HG03108 (cell line): ENCODE results near the gene NOS1AP.
"Not testable (repeated sequence)": the region's sequence is repeated elsewhere in the genome, so short reads cannot be mapped to it uniquely, and the experiment has no call there.

Experiments used
- ATAC-seq: cut with Tn5 transposase; IDR thresholded peaks from one replicate; pipeline ENCODE4 v1.9.1; 2021; ENCODE audit warnings: moderate library complexity; ENCODE audit not compliant: unreplicated experiment

Gene NOS1AP

GRCh38 chr1:162165528-162165927, 96.0 kb downstream of the NOS1AP start:
- ATAC-seq = no peak

- no peak for ATAC-seq
Measured at GRCh38 chr1:162166917-162167615, 97.6 kb downstream of the NOS1AP start.

- ATAC-seq = no peak
Measured at GRCh38 chr1:162168261-162168660, 98.8 kb downstream of the NOS1AP start.

GRCh38 chr1:162169031-162169790, 99.7 kb downstream of the NOS1AP start:
- no peak for ATAC-seq

GRCh38 chr1:162171111-162171510, 101.6 kb downstream of the NOS1AP start:
- no peak for ATAC-seq

- ATAC-seq = no peak
Measured at GRCh38 chr1:162172311-162173102, 103.0 kb downstream of the NOS1AP start.

GRCh38 chr1:162173607-162174006, 104.1 kb downstream of the NOS1AP start:
- not testable (repeated sequence) for ATAC-seq

DNA sequence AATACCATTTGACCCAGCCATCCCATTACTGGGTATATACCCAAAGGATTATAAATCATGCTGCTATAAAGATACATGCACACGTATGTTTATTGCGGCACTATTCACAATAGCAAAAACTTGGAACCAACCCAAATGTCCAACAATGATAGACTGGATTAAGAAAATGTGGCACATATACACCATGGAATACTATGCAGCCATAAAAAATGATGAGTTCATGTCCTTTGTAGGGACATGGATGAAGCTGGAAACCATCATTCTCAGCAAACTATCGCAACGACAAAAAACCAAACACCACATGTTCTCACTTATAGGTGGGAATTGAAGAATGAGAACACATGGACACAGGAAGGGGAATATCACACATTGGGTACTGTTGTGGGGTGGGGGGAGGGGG, 104.5 kb downstream of the NOS1AP start:
- ATAC-seq = not testable (repeated sequence)

DNA sequence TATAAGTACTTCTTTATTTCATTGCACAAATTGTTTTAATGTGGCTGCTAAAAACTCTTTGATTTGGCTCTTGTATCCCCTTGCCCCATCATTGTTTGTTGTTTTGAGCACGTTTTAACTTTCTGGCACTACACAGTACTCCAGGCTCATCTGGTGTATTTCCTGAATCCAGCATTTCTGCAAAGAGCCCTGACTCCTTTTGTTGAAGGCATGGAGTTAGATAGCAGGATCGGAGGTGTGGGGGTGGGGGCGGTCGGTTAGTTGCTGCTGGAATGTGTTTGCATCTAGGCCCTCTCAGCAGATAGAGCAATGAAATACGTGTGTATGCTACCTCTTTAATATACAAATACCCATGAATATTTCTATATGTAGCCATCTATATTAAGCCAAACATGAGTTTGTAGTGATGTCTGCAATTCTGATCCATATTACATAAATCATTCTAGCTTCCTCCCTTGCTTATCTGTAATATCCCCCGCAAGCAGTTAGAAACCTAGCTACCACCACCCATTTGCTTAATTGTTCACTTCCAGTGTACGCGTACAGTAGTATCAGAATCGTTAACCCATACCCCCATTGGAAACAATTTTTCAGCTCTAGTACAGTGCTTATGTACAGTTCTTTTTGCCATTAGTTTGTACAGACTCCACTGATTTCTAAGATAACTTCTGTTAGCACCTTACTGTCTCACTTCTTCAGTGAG, 106.0 kb downstream of the NOS1AP start:
- ATAC-seq = no peak

GRCh38 chr1:162177126-162177525, 107.6 kb downstream of the NOS1AP start:
- ATAC-seq = no peak

- ATAC-seq = no peak
Measured at GRCh38 chr1:162178432-162178831, 108.9 kb downstream of the NOS1AP start.

DNA sequence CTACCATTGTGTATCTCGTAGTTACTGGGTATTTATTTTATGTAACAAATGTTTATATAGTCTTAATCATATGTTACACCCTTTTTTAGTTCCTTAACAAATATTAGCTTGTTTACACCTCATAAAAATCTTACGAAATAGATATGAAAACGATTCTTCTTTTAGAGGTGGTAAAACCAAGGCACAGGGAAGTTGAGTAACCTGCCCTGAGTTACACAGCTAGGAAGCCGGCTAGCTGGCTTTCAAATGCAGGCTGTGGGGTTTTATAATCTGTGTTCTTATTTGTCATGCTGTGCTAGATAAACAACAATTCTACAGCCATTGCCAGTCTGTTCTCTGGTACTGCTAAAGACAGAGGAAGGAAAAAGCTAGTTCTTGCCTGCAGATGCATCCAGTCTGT, 109.6 kb downstream of the NOS1AP start:
- no peak for ATAC-seq

- ATAC-seq = no peak
Measured at GRCh38 chr1:162180813-162181212, 111.3 kb downstream of the NOS1AP start.

- ATAC-seq = no peak
Measured at GRCh38 chr1:162182090-162182489, 112.6 kb downstream of the NOS1AP start.

- ATAC-seq = no peak
Measured at GRCh38 chr1:162185314-162186025, 116.0 kb downstream of the NOS1AP start.

DNA sequence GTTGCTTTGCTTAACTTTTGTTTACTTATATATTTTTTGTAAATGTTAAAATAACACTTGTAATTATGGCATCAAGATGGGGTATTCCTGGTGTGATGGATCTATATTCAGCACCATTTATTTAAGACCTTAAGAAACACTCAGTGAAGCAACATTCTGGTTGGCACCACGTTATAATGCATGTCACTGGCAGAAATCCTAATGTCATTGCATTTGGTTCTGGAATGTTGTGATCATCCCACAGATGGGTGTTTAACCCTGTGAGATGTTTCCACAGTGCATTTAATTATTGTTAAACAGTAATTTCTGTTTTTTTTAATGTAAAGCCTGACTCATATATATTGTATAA, 116.5 kb downstream of the NOS1AP start:
- no peak for ATAC-seq

DNA sequence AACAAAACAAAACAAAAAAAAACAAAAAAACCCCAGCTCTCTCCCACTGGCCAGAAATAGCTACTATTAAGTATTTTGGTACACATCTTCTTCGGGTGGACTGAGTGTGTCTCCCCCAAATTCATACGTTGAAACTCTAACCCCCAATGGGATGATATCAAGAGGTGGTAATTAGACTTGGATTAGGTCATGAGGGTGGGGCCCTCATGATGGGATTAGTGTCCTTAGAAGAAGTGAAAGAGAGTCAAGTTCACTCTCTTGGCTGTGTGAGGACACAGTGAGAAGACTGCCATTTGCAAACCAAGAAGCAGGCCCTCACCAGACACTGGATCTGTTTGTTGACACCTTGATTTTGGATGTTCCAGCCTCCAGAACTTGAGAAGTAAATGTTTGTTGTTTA, 116.9 kb downstream of the NOS1AP start:
- no peak for ATAC-seq

GRCh38 chr1:162187687-162188276, 118.3 kb downstream of the NOS1AP start:
- ATAC-seq = no peak

GRCh38 chr1:162189345-162189744, 119.9 kb downstream of the NOS1AP start:
- ATAC-seq = no peak
